Measurements from ENCODE around the gene ZNF684. TPM values are rescaled to one million over a fixed set of nuclear protein-coding genes. Genes with fewer than 3 reads are reported as not detected.

Gene ZNF684
- total and polyA plus RNA-seq, 9 of the 15 experiments (the other 6 are each of a cell fraction or from before 2014, with no cell fraction given) = 4.8 to 8.8 (median 5.5) TPM

DNA sequence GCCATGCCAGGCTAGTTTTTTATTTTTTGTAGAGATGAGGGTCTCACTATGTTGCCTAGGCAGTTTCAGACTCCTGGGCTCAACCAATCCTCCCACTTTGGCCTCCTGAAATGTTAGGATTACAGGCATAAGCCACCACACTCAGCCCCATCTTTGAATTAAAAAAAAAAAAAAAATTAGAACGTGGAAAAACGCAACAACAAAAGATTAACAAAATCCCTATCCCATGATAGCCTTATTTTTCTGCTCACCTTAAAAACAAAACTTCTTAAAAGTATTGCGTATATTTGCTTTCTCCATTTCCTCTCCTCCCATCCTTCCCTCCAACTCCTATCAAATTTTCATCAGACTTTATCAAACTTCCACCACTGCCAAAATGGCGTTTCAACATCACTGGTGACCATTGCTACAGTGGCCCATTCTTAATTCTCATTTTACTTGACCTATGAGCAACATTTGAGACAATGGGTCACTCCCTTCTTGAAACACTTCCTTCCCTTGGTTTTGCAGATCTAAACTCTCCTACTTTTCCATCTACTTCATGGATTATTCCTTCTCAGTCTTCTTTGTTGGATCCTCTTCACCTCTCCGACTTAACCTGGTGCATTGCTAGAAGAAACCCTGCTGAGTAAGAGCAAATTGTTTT, 579 bp upstream of the ZNF684 start (continued):
- TF ChIP-seq MLLT1 (IDR thresholded peaks at IDR 0.05) (peak; percentile 55 to 67; a peak in 2 of 4 replicates), NCOA6 (IDR thresholded peaks at IDR 0.05) (no peak), SIN3B (IDR thresholded peaks at IDR 0.05; ENCODE audit: low read depth) (no peak), SIN3A (IDR thresholded peaks at IDR 0.05; ENCODE audit: borderline replicate concordance in 2 of 2, control insufficient read depth in 1 of 2, low read depth in 2 of 2, low read length in 2 of 2) (no peak), XRCC3 (IDR thresholded peaks at IDR 0.05) (no peak), BDP1 (IDR thresholded peaks at IDR 0.05; ENCODE audit: insufficient read depth, insufficient read length) (no peak), ILF3 (IDR thresholded peaks at IDR 0.05; ENCODE audit: borderline replicate concordance) (peak; percentile 53; the same call in 1 of the 2 replicates), ZNF561 (CRISPR knock-in tag; conservative IDR thresholded peaks at IDR 0.05) (no peak), EGR1 (conservative IDR thresholded peaks at IDR 0.05) (no peak), ZNF584 (CRISPR knock-in tag; IDR thresholded peaks at IDR 0.05; ENCODE audit: low read depth) (no peak), POLR3G (IDR thresholded peaks at IDR 0.05; ENCODE audit: extremely low read depth, insufficient read length, insufficient replicate concordance) (no peak), TEAD1 (CRISPR knock-in tag; IDR thresholded peaks at IDR 0.05) (no peak), FOXJ2 (tag; IDR thresholded peaks at IDR 0.05) (no peak), THRAP3 (IDR thresholded peaks at IDR 0.05; ENCODE audit: borderline replicate concordance) (peak; percentile 90; the same call in 1 of the 2 replicates), ZNF507 (tag; conservative IDR thresholded peaks at IDR 0.05) (no peak), ZNF436 (CRISPR knock-in tag; IDR thresholded peaks at IDR 0.05) (no peak), HEY1 (CRISPR knock-in tag; IDR thresholded peaks at IDR 0.05; ENCODE audit: borderline replicate concordance) (no peak), NFIC (IDR thresholded peaks at IDR 0.05) (peak; percentile 17; the same call in 1 of the 2 replicates), ZBTB40 (IDR thresholded peaks at IDR 0.05) (no peak), ZBTB40 (CRISPR knock-in tag; IDR thresholded peaks at IDR 0.05) (no peak)

All from K562 (cell line).